GM15510 (cell line): ENCODE data around the gene B3GALT5.

ENCODE experiments used
- POLR2A ChIP-seq: IDR thresholded peaks from 3 replicates; pipeline ENCODE4 v1.6.1; 2011; ENCODE audit warnings: borderline replicate concordance; ENCODE audit not compliant: insufficient read length; ENCODE audit errors: extremely low read depth

Gene B3GALT5, protein sequence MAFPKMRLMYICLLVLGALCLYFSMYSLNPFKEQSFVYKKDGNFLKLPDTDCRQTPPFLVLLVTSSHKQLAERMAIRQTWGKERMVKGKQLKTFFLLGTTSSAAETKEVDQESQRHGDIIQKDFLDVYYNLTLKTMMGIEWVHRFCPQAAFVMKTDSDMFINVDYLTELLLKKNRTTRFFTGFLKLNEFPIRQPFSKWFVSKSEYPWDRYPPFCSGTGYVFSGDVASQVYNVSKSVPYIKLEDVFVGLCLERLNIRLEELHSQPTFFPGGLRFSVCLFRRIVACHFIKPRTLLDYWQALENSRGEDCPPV

DNA sequence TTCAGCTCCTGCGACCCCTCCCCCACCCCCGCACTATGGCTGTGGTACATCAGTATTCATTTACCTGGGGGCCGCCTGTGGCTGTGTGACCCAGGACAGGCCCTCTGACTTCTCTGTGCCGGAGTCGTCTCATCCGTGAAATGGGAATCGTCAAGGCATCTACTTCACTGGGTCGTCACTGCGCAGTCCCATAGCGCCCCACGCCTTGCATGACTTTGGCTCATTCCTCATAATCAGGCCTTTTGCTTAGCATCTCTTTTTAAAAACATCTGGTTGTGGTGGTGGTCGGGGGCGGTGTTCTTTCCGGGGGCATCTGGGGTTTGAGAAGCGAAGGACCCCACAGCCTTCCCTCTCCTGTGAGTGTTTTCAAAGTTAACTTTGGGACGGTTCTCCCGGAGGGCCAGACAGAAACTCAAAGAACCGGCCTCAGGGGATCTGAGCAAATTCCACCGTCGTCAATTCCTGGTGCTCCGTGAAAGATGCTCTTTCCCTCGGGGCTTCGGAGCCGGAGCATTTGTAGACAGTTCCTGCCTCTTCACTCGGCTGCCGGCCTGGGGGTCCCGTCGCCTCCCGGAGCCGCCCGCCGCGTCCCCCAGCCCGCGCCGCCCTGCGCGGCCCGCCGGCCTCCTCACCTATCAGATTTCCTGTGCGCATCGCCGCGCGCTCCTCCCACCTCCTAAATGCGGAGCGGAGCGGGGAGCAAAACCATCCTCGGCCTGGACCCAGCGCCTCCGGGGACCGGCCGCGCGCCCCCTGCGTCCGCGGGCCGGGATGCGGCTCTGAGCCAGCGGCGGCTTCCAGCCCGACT lies at the start of gene B3GALT5:
Gene B3GALT5 (plus strand): TSS at position 708 of the 808 bp plus-strand sequence. CDS start 47,620 bp downstream, outside the sequence.
- no peak for TF ChIP-seq POLR2A

DNA sequence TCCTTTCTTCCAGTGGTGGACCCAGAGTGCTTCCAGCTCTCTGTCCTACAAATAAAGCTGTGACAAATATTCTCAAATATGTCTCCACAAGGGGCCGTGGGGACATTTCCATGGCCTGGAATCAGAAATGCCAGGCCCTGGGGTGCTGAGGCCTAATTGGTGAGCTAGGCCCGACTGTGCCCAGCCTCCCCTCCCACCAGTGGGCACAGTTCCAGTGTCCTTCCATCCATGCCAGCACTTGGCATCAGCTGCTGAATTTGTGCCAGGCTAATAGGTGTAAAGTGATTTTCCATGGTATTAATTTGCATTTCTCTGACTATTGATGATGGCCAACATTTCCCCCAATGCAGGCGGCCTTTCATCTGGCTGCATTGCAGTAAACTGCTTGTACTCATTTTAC lies 48.5 kb upstream of the B3GALT5 start:
- TF ChIP-seq POLR2A = no peak

DNA sequence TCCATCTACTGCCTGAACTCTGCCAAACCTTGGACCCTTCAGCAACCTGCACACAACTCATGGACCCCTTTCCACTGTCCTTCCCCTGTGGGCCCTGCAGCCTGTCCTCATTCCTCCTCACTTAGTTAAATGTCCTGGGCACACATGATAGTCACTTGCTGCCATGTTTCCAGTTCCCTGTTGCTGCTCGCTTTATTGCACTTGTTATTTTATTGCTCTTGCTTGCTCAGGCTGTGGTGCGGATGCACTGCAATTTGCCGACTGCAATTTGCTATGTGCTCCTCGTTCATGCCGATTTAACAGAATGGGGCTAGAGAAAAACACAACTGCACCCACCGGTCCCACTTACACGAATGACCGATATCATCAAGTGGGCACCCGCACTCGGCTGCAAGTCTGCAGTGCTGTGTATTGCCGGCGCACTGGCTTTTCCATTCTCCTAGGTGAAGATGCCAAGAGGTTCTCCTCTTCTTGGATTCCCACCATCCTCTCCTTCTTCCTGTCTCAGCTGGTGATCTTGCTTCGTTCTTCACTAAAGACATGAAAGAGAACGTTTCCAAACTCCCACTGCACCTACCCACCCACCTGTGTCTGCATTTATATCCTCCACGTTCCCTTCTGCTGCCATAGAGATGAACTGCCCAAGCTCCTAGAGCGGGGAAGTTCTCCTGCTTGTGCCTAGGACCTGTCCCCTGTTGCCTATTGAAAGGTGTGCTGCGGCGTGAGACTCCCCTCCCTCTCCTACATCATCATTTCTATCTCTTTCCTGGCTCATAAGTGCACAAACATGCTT lies 45.4 kb upstream of the B3GALT5 start:
- TF ChIP-seq POLR2A = no peak

DNA sequence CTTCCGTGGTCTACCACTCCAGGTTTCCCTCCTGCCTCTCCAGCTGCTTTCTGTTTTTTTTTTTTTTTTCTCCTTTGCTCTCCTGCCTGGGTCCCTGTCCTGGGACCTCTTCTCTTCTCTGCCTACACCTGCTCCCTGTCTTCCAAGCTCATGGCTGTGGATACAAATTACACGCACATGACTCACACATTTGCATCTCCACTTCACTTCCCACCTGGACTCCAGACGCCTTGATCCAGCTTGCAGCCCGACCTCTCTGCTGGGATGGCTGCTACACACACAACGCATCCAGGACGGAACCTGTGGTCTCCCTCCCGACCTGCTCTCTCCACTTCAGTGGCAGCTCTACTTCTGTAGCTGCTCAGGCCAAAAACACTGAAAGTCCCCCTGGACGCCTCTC lies 44.4 kb upstream of the B3GALT5 start:
- TF ChIP-seq POLR2A = no peak

DNA sequence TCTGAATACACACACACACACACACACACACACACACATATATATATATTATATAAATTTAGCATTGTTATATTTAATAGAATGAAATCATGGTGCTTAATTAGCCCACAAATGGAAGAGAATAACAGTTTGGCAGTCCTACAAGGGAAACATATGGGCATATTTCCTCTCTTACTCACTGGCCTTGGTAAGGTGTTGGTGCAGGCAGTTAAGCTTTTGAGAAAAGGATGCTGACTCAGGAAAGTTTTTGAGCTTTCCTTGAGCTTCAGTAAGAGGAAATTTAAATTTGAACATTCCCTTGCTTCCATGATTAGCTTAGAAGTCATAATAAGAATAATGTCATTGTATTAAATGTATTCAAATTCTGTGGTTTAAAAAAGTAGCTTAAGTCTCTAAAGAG lies 37.0 kb upstream of the B3GALT5 start:
- no peak for TF ChIP-seq POLR2A

DNA sequence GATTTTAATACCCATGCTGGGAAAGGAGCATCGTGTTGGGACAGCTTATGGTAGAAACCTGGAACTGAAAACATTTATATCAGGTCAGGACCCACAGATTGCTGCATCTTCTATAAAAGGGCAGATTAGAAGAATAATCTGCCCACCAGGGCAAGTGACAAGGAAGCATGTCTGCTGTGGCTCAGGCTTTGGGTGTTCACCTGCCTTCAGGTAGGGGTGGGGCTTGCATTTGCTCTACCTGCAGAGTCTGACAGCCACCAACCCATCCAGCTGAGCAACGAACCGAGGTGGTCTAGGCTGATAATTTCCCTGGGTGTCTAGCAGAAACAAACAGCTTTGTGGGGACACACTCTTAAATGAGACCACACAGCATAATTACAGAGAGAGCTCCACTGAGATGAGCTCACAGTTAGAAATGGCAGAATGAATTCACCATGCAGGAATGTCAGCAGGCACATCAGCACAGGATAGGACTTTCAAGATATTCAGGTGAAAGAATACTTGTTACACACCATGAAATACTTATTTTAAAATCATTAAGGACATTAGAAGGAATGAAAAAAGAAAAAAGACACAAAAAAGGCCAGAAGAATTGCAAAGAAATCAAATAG lies 36.1 kb upstream of the B3GALT5 start:
- TF ChIP-seq POLR2A = no peak

DNA sequence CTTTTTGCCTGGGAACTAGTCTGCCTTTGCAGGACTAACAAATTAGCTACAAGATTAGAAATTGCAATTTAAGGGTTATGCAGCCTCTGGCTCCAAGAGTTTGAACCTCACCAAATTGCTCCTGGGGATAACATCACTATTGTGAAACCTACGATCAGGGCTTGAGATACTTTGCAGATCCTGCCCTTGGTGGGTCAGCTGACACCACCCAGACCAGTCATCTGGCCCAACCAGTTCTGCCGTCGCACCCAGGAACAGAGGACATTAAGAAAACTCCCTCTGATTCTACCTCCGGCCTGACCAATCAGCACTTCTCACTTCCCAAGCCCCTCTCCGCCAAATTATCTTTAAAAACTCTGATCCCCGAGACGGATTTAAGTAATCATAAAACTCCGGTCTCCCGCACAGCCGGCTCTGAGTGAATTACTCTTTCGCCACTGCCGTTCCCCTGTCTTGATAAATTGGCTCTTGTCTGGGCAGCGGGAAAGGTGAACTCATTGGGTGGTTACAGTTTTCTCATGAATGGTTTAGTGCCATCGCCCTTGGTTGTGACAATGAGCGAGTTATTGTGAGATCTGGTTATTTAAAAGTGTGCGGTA lies 32.9 kb upstream of the B3GALT5 start:
- no peak for TF ChIP-seq POLR2A

DNA sequence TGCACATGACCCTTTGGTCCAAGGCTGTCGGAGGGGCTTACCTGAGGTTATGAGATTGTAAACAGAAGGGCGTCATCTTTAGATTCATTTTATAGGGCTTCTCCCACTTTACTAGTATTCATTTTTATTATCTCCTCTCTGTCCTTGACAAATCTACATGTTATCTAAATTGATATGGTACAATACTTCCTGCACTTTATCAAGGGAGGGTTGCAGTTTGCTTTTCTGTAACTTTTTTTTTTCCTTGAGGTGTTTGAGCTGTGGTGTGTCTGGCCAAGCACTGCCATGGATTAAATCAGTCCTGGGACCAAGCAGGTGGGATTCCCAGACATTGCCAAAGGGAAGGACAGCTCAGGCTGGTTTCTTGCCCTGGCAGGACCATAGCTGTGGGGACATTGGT lies 32.0 kb upstream of the B3GALT5 start:
- no peak for TF ChIP-seq POLR2A

DNA sequence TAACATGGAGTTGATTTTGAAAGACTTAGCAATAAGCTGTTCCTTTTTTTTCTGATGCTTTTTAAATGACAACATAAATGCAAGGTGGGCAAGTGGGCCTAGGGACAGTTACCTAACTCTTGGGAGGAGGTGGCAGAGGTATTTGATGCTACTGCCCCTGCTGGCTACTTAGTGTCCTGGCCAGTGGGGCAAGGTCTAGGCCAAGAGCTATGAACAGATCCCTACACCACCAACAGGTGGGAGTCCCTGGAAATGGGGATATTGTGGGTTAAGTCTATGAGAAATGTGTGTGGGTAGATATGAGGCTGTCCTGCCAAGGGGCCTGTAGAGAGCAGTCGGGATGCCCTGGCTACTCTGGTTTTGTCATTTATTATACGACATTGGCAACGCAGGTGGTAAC lies 31.3 kb upstream of the B3GALT5 start:
- TF ChIP-seq POLR2A = no peak

DNA sequence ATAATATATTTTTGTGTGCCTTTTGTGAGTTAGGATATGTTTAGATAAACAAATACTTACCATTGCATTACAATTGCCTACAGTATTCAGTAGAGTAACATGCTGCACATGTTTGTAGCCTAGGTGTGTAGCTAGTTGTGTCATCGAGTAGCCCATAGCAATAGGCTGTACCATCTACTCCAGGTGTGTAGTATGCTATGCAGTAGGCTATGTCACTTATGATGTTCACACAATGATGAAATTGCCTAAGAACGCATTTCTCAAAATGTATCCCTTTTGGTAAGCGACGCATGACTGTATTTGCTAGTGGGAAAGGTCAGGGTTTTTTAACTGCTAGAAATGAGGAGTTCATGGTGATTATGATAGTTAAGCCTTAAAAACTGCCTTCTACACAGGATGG lies 30.0 kb upstream of the B3GALT5 start:
- no peak for TF ChIP-seq POLR2A

DNA sequence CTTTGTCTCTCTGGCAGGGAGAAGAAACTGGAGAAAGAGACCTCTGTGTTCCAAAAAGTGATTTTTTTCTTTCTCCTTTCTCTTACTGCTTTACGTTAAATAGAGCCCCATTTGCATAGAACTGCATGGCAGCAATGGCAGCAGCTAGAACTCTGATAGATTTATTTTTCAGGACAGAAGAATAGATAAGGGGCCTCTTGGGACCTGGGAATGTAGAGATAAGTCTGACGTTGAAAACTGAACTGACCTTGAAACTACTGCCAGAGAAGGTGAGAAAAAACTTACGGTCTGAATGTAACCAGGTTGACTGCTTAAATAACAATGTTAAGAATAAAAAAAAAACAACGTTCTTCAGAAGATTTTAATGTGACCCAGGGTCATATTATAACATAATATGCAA lies 25.4 kb upstream of the B3GALT5 start:
- TF ChIP-seq POLR2A = no peak

DNA sequence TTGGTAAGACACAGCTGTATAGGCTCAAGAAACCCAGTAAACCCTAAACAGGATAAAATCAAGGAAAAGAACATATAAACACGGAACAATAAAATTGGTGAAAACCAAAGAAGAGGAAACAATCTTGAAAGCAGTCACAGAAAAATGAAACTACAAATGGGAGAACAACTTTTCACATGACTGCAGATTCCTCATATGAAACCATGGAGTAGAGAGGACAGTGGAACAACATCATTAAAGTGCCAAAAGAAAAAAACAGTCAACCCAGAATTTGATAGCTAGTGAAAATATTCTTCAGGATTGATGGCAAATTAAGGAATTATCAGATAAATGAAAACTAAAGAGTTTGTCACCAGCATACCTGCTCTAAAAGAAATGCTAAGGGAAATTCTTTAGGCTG lies 23.9 kb upstream of the B3GALT5 start:
- no peak for TF ChIP-seq POLR2A

DNA sequence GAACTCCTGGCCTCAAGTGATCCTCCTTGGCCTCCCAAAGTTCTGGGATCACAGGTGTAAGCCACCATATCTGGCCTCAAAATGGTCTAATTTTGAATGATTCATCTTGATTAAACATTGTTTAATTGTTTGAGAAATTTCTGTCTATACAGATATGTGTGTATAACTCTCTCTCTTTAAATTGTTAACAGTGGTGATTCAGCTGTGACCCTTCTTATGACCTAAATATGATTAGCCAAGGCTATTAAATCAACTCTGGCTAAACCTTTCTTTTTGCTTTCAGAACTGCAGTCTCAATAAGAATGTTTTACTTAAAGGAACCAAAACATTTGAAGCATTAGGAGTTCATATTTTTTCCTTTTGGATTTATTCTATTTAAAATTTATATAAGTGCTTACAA lies 19.2 kb upstream of the B3GALT5 start:
- TF ChIP-seq POLR2A = no peak

DNA sequence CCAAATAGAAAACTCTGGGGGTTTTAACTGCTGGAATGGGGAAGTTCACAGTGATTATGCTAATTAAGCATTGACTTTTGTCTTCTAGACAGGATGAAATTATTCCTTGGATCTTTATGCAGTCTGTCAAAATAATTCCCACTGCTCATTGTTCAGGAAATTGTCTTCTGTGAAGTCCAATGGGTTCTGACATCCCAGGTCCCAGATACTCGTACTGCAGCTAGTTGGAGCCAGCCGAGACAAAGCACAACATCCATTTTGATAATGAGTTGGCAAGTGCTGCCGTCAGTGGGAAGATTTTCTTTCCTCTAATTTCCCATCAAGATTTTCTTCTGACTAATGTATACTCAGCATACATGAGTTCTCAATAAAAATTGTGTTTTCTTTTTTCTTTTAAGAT lies 17.3 kb upstream of the B3GALT5 start:
- TF ChIP-seq POLR2A = no peak
